ENCODE results near the gene FETUB.

FETUB gene

GRCh38 chr3:186638259-186638658, 1.9 kb upstream of the FETUB start:
- no peak for DNase-seq

GRCh38 chr3:186640473-186640818, 247 bp downstream of the FETUB start:
- peak; percentile 88 for DNase-seq

GRCh38 chr3:186640929-186641328, 730 bp downstream of the FETUB start:
- DNase-seq: no peak

DNA sequence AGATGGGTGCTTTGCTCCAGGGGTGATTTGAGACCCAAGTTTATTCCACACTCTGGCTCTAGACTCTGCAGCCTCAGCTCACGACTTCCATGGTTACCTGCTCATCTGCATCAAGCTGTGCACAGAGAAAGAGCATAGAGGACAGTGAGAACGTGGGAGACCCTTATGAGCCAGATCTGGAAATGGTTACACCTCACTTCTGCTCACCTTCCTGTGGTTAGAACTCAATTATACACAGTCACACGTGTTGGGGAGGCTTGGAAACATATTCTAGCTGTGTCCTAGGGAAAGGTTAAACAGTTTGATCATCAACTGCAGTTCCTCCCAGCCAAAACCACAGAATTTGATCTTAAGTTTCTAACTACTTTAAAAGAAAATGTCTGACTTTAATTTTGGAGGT, 1.8 kb downstream of the FETUB start:
- DNase-seq: no peak

- DNase-seq: no peak
Observed at GRCh38 chr3:186643493-186643892, 3.3 kb downstream of the FETUB start.

DNA sequence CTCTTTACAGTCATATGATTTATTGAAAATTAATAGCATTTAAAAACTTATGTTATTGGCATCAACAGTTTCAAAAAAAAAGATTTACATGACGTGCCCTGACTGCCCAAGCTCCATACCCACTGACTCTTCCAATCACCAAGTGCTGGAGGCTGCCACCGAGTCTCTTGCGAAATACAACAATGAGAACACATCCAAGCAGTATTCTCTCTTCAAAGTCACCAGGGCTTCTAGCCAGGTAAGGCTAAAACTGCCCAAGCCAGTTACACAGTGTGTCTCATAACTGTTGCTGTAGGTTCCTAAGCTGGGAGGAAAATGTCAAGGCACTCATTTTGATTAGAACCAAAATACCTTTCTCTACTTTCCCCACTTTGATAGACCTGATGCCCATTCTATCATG, 4.5 kb downstream of the FETUB start:
- DNase-seq: no peak

- no peak for DNase-seq
Observed at GRCh38 chr3:186646106-186646505, 5.9 kb downstream of the FETUB start.

- no peak for DNase-seq
Observed at GRCh38 chr3:186646841-186647240, 6.6 kb downstream of the FETUB start.

DNA sequence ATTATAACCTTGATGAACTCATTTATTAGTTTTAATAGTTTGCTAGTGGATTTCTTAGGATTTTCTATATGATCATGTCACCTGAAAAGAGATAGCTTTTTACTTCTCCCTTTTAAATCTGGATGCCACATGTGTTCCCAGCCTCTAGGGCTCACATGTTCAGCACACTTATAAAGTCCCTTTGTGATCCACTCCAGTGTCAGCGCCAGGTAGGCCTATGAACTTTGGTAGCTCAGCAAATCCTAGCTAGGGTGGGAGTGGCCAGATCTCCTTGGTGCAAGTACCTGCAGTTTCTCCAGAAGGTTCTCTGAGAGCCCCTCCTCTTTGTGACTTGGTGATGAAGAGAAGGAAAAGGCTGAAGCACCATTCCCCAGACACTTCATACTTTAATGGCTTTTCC, 8.7 kb downstream of the FETUB start:
- no peak for DNase-seq

DNA sequence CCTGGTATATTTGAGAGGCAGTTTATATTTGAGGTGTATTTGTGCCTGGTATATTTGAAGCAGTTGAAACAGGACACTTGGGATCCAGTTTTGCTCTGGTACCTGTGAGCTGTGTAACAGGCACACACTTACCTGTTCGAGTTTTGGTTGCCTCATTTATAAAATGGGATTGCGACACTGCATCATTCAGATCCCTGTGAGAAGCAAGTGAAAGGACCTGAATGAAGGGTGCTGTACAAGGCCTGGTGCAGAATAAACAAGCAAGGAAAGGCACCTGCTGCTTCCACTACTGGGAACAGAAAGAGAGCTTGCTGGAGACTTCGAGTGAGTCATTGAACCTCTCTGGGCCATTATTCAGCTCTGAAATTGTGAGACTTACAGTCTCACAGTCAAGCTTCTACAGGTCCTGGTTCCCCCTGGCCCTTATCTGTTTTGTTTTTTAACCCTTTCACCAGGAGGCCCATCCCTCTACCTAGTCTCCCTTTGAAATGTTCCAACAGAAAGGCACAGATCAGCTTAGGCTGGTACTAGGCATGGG, 11.5 kb downstream of the FETUB start:
- no peak for DNase-seq

GRCh38 chr3:186653080-186653707, 13.0 kb downstream of the FETUB start:
- DNase-seq: no peak

- peak; percentile 84 for DNase-seq
Observed at GRCh38 chr3:186653984-186654383, 13.8 kb downstream of the FETUB start.

DNA sequence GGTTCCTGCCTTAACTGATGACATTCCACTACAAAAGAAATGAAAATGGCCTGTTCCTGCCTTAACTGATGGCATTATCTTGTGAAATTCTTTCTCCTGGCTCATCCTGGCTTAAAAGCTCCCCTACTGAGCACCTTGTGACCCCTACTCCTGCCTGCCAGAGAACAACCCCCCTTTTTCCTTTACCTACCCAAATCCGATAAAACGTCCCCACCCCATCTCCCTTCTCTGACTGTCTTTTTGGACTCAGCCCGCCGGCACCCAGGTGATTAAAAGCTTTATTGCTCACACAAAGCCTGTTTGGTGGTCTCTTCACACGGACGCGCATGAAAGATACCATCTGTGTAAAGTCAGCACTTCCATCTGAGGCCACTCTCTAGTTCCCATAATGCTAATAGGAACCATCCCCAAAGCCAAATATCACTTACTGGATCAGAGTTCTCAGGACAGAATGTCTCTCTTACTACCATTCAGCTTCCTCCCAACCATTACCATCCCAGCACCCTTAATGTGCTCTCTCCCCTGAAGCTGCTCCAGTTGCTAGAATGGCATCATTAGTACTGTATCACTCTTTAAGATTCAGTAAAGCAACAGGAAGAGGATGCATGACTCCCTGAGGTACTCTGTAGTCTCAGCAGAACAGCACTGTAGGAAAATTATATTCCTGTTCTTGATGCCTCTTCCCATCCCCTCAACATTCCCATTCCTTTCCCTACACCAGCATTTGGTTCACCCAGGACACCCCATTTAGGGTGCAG, 23.3 kb downstream of the FETUB start:
- DNase-seq: no peak

- no peak for DNase-seq
Observed at GRCh38 chr3:186664119-186664495, 23.9 kb downstream of the FETUB start.

DNA sequence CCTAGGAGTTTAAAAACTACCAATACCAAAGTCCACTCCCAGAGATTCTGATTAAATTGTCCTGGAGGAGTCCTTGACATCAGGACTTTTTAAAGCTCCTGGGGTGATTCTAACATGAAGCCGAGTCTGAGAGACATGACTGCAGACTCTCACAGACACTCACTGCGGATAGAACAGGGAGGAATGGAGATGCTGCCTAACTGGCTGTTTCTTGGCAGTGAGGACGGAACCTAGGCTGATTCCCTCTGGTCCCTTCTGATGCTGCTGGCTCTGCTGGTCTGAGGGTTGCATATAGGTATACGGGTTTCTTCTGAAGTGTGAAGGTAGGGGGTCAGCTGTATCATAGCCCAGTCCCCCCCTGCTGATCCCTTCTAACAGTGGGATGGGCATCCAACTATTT, 24.3 kb downstream of the FETUB start:
- DNase-seq: no peak

DNA sequence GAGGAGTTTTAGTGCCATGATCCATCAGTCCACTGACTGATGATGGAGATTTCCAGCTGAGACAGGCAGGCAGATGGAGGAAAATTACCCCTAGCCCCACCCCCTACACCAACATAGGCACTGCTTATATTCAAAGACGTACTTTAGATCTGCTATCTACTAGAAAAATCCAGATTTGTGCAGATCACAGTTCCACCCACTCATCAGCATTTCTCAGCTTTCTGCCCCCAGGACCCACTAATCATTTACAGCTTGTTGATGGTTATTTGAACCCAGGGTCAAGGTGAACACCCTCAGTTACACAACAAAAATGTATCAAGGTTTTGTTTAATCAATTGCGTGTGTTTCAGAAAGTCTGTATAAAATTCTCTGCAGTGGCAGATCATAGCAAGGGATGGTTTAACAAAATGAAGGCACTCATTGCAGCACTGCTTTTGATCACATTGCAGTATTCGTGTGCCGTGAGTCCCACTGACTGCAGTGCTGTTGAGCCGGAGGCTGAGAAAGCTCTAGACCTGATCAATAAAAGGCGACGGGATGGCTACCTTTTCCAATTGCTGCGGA, 25.5 kb downstream of the FETUB start, which contains the start of gene HRG:
HRG (plus strand) TSS at position 390 of the 564 bp plus-strand sequence; CDS start at position 408, 18 bp downstream.
- DNase-seq: no peak

DNA sequence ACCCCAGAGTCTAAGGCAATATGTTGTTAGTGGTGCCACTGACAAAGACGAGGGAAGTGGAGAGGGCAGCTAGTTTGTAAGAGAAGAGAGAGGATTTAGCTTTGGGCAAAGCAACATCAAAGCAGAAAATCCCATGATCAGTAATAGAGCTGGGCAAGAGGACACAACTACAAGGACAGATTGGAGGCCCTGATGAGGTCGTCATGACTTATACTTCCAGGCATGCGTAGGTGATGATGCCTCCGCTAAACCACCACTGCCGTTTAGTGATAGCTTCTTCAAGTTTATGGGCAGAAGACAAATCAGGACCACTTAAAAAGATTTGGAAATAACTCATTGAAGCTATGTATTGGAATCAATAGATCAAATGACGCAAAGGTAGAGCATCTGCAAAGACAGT, 28.2 kb downstream of the FETUB start:
- no peak for DNase-seq

GRCh38 chr3:186669378-186670084, 29.3 kb downstream of the FETUB start:
- DNase-seq: no peak

GRCh38 chr3:186670155-186670554, 30.0 kb downstream of the FETUB start:
- no peak for DNase-seq

DNA sequence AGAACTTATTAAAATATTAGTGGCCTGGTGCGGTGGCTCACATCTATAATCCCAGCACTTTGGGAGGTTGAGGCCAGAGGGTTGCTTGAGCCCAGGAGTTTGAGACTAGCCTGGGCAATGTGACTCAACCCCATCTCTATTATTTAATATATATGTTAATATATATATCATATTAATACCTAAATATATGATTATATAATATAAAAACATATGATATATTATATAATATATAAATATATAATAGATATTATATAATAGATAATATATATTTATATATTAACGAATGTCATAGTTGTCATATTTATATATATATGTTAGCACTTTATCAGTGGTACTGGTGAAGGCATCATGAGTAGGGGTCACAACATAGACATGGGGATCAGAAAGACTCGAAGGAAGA, 30.9 kb downstream of the FETUB start:
- DNase-seq: no peak

DNA sequence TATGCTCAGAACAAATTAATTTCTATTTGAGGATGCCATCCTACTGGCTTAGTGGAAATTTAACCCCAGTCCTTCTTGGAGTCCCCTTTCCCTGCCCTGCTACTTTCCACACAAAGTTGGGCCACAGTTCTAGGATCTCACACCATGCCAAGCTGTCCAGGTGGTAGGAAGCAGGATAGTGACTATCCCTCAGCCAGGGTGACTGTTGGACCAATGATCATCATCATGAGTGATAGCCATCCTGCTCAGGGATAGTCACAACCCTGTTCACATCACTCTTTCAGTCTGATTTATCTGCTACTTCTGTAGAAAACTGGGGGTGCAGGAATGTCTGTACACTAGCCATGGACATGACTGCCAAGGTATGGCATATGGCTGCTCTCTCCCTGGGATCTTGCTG, 38.4 kb downstream of the FETUB start:
- DNase-seq: no peak

GRCh38 chr3:186679151-186679550, 39.0 kb downstream of the FETUB start:
- DNase-seq: no peak

- DNase-seq: no peak
Observed at GRCh38 chr3:186680869-186681268, 40.7 kb downstream of the FETUB start.

- DNase-seq: no peak
Observed at GRCh38 chr3:186682812-186683211, 42.6 kb downstream of the FETUB start.

Data from islet precursor cell (in vitro differentiated cells).